ENCODE results near the gene SLC25A22.

DNA sequence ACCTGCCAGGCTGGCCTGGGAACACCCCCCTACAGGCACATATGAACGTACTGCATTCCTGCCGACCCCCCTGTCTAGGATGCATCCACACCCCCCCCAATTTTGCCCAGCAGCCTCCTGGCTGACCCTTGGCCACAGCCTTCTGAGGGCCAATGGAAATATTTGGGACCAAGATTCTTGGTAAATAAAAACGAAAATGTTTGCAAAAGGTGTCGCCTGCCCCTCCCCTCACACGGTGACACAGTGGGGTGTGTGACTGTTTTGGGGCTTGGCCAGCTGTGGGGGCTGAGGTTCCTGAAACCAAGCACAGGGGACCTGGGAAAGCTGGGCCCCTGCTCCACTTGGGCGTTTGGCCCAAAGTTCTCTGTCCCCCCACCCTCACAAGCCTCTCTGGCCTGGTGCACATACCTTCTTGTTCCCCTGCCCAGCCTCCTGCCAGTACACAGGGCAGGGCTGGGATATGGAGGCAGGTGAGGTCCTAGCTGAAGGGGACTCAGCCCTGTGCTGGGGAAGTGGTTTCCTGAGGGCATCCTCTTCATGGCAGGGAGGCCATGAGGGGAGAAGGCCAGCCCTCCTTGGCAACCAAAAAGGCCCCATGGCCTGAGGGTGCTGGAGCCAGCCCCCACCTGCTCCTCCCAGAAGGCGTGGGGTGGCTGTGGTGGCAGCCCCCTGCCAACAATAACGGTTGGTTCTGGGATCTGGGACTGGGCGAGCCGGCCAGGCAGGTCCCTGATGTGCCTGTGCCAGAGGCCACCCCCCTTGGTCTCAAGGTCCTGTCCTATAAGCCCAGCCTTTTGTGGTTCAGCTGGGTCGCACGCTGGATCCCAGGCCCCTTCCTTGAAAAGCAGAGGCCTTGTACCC, 27.5 kb upstream of the SLC25A22 start:
- TF ChIP-seq, protein P1, sequence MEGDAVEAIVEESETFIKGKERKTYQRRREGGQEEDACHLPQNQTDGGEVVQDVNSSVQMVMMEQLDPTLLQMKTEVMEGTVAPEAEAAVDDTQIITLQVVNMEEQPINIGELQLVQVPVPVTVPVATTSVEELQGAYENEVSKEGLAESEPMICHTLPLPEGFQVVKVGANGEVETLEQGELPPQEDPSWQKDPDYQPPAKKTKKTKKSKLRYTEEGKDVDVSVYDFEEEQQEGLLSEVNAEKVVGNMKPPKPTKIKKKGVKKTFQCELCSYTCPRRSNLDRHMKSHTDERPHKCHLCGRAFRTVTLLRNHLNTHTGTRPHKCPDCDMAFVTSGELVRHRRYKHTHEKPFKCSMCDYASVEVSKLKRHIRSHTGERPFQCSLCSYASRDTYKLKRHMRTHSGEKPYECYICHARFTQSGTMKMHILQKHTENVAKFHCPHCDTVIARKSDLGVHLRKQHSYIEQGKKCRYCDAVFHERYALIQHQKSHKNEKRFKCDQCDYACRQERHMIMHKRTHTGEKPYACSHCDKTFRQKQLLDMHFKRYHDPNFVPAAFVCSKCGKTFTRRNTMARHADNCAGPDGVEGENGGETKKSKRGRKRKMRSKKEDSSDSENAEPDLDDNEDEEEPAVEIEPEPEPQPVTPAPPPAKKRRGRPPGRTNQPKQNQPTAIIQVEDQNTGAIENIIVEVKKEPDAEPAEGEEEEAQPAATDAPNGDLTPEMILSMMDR (IDR thresholded peaks at IDR 0.05) = no peak
- TF ChIP-seq POLR2A (IDR thresholded peaks at IDR 0.05) (no peak), POLR2AphosphoS5 (IDR thresholded peaks at IDR 0.05) (no peak)
